Memory B cell (primary cell): ENCODE measurements around the gene ASCC3.
A peak's percentile ranks its signal among the peaks of the same experiment; 100 is the strongest.
"Not testable (repeated sequence)": the region's sequence is repeated elsewhere in the genome, so short reads cannot be mapped to it uniquely, and the experiment has no call there.

ENCODE experiments used
- ATAC-seq: fragments of 150-1000 bp; cut with Tn5 transposase; 2 replicates; pipeline ENCODE4 v1.10.0; 2021; ENCODE audit warnings: low read depth, mild to moderate bottlenecking, moderate library complexity
- DNase-seq, 2 donors: peaks; one replicate each; pipeline ENCODE4 v3.0.0; 2022; ENCODE audit warnings: low spot score in 2 of 2
- H3K27ac Mint-ChIP-seq: one replicate; pipeline ENCODE4 v1.8.0; 2022; ENCODE audit warnings: mild to moderate bottlenecking, moderate library complexity, mixed read lengths
- H3K27me3 Mint-ChIP-seq: one replicate; pipeline ENCODE4 v1.8.0; 2022; ENCODE audit warnings: mixed read lengths
- H3K36me3 Mint-ChIP-seq: one replicate; pipeline ENCODE4 v1.8.0; 2022; ENCODE audit warnings: mild to moderate bottlenecking, mixed read lengths
- H3K4me1 Mint-ChIP-seq: one replicate; pipeline ENCODE4 v1.8.0; 2022; ENCODE audit warnings: mixed read lengths
- H3K4me3 Mint-ChIP-seq: one replicate; pipeline ENCODE4 v1.8.0; 2022; ENCODE audit warnings: mild to moderate bottlenecking, moderate library complexity, mixed read lengths
- H3K9me3 Mint-ChIP-seq: one replicate; pipeline ENCODE4 v1.8.0; 2022; ENCODE audit warnings: mixed read lengths

The ASCC3 gene

DNA sequence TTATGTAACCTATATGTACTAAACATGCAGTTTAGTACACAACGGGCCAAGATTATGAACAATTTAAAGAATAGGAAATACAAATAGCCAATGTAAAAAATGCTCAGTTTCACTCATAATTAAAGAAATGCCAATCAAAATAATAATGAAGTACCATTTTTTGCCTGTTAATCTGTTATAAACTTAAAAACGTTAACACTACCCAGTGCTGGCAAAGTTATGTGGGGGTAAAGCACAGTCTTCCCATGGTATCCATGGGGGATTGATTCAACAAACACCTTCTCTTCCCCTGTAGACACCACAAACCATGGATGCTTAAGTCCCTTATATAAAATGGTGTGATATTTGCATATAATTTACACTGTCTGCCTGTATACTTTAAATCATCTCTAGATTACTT lies 211.1 kb downstream of the ASCC3 start:
- H3K4me3 Mint-ChIP-seq, result no peak overlapping the region
- H3K4me1 Mint-ChIP-seq, result peaks cover under 1% of the 10 kb centered on the region
- H3K36me3 Mint-ChIP-seq, result peaks cover 20% of the 10 kb centered on the region
- no peak for ATAC-seq
- no peak for DNase-seq
- peaks cover 1% of the 10 kb centered on the region for H3K9me3 Mint-ChIP-seq
- no peak overlapping the region for H3K27ac Mint-ChIP-seq
- H3K27me3 Mint-ChIP-seq, result no peaks in the 10 kb centered on the region

DNA sequence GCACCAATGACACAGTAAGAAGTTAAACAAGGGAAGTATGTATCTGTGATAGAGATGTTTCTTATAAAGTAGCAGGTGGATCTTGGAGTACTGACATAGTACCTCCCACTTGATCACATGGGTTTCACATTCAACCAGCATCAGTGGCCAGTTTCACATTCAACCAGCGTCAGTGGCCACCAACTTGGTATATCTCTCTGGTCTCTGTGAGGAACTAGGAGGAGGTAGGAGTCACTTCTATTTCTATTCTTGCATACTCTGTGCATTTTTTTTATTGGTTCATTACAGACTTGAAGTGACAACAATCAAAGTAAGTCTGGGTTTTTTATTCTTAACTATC lies 216.1 kb downstream of the ASCC3 start:
- Mint-ChIP-seq H3K27me3 (no peaks in the 10 kb centered on the region), H3K27ac (peak overlapping the region; percentile 80), H3K9me3 (no peaks in the 10 kb centered on the region), H3K36me3 (peaks cover 11% of the 10 kb centered on the region), H3K4me1 (peaks cover 6% of the 10 kb centered on the region), H3K4me3 (no peak overlapping the region)
- ATAC-seq (peak; percentile 56), DNase-seq (no peak)

DNA sequence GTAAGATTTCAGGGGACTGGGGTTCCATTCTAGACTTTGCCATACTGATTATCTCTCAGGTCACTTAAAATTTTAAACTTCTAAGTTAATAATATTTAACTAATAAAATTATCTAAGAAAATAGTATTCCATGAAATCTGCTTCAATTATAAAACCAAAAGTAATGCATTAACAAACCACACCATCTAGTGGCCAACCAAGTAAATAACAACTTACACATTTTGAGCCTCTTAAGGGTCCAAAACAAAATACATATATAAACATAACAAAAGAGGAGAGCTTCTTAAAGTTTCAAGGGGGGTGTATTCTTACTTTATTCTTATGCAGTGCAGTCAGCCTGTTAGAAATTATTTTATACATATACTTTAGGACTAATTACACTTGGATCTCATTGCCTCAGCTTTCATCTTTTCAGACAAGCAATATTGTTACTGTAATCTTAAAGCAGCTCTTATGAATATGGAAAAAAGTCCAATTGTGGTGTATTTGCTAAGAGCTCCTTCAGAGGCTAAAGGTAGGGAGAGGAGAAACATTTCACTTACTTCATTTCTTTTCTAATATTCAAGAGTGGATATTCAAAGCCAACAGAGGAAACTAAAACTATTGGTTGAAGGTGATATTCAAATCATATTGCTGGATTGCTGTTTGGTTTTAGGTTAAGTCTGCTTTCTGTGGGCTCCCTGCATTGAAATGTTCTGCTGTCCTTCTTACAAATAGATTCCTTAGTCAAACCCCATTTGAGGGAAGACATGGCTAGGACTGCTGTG lies 216.7 kb downstream of the ASCC3 start:
- Mint-ChIP-seq H3K27me3 (no peaks in the 10 kb centered on the region), H3K9me3 (no peaks in the 10 kb centered on the region), H3K36me3 (peaks cover 11% of the 10 kb centered on the region), H3K27ac (peak overlapping the region; percentile 80), H3K4me3 (no peak overlapping the region), H3K4me1 (peaks cover 6% of the 10 kb centered on the region)
- peak; percentile 32 for ATAC-seq
- DNase-seq, result peak in 1 of 2 donors; percentile 13

DNA sequence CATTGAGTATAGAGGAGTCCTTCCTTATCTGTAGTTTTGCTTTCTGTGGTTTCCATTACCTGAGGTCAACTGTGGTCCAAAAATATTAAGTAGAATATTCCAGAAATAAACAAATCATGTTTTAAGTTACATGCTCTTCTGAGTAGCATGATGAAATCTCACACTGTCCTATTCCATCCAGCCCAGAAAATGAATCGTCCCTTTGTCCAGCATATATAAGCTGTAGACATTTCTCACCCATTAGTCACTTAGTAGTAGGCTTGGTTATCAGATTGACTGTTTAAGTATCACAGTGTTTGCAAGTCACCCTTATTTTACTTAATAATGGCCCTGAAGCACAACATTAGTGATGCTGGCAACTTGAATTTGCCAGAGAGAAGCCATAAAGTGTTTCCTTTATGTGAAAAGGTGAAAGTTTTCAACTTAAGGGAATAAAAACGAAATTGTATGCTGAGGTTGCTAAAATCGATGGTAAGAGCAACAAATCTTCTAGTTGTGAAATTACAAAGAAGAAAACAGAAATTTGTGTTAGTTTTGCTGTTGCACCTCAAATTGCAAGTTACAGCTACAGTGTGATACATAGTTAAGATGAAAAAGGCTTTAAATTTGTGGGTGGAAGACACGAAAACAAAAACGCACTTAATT lies 217.8 kb downstream of the ASCC3 start:
- DNase-seq, result no peak

DNA sequence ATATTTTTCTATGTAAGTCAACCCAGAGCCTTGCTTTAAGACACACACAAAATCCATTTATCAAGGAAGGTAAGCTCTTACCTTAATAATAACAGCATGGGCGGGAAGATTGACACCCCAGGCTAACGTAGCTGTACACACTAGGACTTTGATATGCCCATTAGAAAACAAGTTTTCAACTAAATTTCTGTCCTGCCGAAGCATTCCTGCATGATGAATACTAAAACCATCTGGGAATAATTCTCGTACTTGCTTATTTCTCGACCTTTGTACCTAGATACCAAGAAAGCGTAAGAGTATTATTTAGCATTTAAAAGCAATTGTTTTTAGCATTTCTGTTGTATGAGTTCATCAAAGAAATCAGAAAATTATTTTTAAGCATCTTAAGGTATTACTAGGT lies 218.9 kb downstream of the ASCC3 start:
- Mint-ChIP-seq H3K36me3 (peaks cover 7% of the 10 kb centered on the region), H3K27me3 (no peaks in the 10 kb centered on the region), H3K4me1 (peaks cover 6% of the 10 kb centered on the region), H3K4me3 (no peak overlapping the region), H3K9me3 (no peaks in the 10 kb centered on the region), H3K27ac (no peak overlapping the region)
- DNase-seq (no peak), ATAC-seq (no peak)

More for the DNA sequence above, 217.8 kb downstream of the ASCC3 start:
- H3K27me3 Mint-ChIP-seq, result no peaks in the 10 kb centered on the region
- peaks cover 11% of the 10 kb centered on the region for H3K36me3 Mint-ChIP-seq
- ATAC-seq, result no peak
- H3K27ac Mint-ChIP-seq, result no peak overlapping the region
- no peaks in the 10 kb centered on the region for H3K9me3 Mint-ChIP-seq
- peaks cover 6% of the 10 kb centered on the region for H3K4me1 Mint-ChIP-seq
- no peak overlapping the region for H3K4me3 Mint-ChIP-seq

DNA sequence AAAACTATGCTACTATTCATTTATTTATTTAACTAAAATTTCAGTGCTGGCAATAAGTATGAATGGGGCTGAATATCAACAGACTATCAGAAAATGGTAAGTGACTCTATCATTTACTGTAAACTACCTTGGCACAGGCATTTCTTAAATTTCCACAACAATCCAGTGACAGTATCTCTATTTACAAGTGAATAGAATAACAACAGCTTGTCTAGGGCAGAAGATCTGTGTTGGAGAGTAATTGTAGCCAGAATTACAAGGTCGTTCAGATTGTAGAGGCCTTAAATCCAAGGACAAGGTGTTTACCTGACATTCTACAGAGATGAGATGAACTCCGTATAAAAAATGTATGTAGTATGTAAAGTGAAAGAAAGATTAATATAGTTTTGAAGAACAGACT lies 222.6 kb downstream of the ASCC3 start:
- Mint-ChIP-seq H3K4me1 (no peaks in the 10 kb centered on the region), H3K27ac (no peak overlapping the region), H3K27me3 (no peaks in the 10 kb centered on the region), H3K9me3 (no peaks in the 10 kb centered on the region), H3K36me3 (peaks cover 5% of the 10 kb centered on the region), H3K4me3 (no peak overlapping the region)
- DNase-seq (no peak), ATAC-seq (no peak)

DNA sequence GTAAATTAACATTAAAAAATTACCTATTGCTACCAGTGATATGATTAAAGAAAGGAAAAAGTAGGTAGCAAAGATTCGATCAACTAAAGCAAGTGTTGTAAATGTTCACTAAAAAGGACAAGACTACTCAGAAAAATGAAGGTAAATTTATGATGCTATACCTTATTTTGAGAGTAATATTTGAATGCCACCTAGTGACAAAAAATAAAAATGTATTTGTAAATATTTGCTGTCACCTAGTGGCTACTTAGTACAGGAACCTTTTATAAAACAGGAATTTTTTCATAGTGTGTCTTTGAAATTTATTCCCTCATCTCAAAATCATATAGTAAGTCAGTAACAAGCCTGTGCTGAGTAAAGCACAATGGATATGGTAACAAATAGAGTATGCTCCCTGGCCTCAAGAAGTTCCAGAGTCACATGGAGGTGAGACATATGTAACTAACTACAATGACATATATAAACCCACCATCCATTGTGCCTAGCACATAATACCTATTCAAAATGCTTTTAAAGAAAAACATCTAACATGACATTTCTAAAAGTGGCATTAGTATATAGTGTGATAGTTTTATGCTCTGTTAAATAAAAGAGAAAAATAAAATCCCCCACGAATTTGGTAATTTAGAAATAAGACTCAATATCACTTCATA lies 223.3 kb downstream of the ASCC3 start:
- Mint-ChIP-seq H3K9me3 (no peaks in the 10 kb centered on the region), H3K4me1 (no peaks in the 10 kb centered on the region), H3K27me3 (no peaks in the 10 kb centered on the region), H3K27ac (no peak overlapping the region), H3K4me3 (no peak overlapping the region), H3K36me3 (peaks cover 3% of the 10 kb centered on the region)
- no peak for ATAC-seq
- DNase-seq, result no peak

DNA sequence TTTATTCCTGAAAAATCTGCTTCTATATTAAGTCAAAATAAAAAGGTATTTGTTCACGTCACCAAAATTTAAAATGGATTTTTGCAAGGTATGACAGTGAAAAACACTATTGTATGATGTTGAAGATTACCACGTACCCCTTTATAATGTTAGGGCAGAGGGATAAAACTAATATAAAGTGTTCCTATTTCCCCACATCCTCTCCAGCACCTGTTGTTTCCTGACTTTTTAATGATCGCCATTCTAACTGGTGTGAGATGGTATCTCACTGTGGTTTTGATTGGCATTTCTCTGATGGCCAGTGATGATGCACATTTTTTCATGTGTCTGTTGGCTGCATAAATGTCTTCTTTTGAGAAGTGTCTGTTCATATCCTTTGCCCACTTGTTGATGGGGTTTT lies 240.0 kb downstream of the ASCC3 start:
- not testable (repeated sequence) for H3K4me3 Mint-ChIP-seq, ATAC-seq, H3K9me3 Mint-ChIP-seq

DNA sequence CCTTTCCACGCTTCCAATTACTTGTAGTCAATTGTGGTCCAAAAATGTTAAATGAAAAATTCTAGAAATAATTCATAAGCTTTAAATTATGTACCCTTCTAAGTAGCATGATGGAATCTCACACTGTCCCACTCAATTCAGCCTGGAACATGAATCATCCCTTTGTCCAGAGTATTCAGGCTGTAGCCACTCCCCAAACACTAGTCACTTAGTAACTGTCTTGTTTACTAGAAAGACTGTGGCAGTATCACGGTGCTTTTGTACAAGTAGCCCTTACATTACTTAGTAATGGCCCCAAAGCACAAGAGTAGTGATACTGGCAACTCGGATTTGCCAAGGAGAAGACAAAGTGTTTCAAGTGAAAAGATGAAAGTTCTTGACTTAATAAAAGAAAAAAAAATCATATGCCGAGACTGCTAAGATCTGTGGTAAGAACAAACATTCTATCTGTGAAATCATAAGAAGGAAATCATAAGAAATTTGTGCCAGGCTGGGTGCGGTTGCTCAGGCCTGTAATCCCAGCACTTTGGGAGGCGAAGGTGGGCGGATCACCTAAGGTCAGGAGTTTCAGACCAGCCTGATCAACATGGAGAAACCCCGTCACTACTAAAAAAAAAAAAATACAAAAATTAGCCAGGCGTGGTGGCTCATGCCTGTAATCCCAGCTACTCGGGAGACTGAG lies 247.9 kb downstream of the ASCC3 start:
- Mint-ChIP-seq H3K9me3 (no peaks in the 10 kb centered on the region), H3K36me3 (peaks cover 18% of the 10 kb centered on the region), H3K27me3 (no peaks in the 10 kb centered on the region), H3K4me1 (no peaks in the 10 kb centered on the region), H3K4me3 (no peak overlapping the region), H3K27ac (no peak overlapping the region)
- no peak for DNase-seq
- ATAC-seq, result no peak

More for the DNA sequence above, 240.0 kb downstream of the ASCC3 start:
- H3K27ac Mint-ChIP-seq, DNase-seq, H3K27me3 Mint-ChIP-seq, H3K4me1 Mint-ChIP-seq: not testable (repeated sequence)
- H3K36me3 Mint-ChIP-seq, result peaks cover 48% of the 10 kb centered on the region

DNA sequence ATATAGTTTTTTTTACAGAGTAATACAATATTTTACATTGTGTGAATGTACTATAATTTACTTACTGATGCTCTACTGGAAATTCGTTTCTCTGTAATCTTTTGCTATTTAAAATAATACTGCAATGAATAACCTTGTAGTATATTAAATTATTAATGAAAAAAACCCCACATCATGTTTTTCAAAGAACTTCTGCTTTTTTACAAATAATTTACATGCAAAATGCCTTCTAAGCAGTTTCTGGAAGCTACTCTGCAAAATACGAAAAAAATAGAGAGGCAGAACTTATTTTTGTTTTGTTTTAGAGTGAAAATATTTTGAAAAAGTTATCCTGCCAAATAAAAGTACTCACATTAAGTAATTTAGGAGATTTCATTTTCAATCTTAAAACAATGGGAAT lies 250.6 kb downstream of the ASCC3 start:
- DNase-seq (no peak), ATAC-seq (no peak)
- no peaks in the 10 kb centered on the region for H3K4me1 Mint-ChIP-seq
- H3K9me3 Mint-ChIP-seq, result no peaks in the 10 kb centered on the region
- no peak overlapping the region for H3K27ac Mint-ChIP-seq
- H3K36me3 Mint-ChIP-seq, result peaks cover 11% of the 10 kb centered on the region
- no peak overlapping the region for H3K4me3 Mint-ChIP-seq
- no peaks in the 10 kb centered on the region for H3K27me3 Mint-ChIP-seq

DNA sequence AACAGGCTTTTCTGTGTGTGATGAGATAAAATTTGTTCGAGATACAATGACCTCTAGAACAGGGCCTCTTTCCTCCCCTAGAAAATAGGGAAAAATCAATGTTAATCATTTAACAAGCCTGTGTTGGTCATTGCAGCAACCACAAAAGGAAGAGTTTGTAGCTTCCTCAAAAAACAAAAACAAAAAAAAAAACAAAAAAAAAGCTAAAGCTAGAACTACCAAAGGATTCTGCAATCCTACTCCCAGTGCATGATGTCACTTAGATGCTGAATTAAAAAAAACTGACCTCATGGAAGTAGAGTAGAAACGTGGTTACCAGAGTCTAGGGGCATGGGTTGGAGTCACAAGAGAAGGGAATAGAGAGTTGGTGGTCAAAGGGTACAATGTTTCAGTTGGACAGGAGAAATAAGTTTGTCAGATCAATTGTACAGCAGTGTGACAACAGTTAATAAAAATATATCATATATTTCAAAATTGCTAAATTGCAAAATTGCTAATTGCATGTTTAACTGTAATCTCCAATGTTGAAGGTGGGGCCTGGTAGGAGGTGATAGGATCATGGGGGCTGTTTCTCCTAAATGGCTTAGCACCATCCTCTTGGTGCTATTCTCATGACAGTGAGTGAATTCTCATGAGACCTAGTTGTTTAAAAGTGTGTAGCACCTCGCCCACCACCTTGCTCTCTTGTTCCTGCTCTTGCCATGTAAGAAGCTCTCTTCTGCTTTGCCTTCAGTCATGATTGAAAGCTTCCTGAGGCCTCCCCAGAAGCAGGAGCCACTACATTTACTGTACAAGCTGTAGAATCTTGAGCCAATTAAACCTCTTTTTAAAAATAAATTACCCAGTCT lies 253.0 kb downstream of the ASCC3 start:
- DNase-seq (no peak), ATAC-seq (no peak)
- Mint-ChIP-seq H3K9me3 (no peaks in the 10 kb centered on the region), H3K4me3 (no peak overlapping the region), H3K27ac (no peak overlapping the region), H3K36me3 (peaks cover 23% of the 10 kb centered on the region), H3K4me1 (no peaks in the 10 kb centered on the region), H3K27me3 (no peaks in the 10 kb centered on the region)

DNA sequence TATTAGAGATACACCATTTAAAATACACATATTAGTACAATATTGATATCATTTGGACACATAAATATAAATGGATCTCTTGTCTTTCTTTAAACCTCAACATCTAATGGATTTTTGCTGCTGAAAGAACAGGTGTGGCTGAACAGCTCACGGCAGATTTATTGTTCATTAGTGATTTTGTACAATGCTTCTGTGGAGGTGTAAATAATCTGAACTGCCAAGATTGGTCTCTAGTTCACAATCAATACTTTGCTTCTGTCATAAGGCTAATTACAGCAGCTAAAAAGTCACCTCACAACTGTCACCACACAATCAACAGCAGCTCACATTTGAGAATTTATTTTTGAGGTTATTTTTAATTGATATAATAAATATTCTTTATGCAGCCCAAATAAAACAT lies 254.4 kb downstream of the ASCC3 start:
- Mint-ChIP-seq H3K9me3 (no peaks in the 10 kb centered on the region), H3K4me3 (no peak overlapping the region), H3K4me1 (no peaks in the 10 kb centered on the region), H3K27me3 (no peaks in the 10 kb centered on the region), H3K36me3 (peaks cover 30% of the 10 kb centered on the region), H3K27ac (no peak overlapping the region)
- no peak for DNase-seq
- no peak for ATAC-seq

DNA sequence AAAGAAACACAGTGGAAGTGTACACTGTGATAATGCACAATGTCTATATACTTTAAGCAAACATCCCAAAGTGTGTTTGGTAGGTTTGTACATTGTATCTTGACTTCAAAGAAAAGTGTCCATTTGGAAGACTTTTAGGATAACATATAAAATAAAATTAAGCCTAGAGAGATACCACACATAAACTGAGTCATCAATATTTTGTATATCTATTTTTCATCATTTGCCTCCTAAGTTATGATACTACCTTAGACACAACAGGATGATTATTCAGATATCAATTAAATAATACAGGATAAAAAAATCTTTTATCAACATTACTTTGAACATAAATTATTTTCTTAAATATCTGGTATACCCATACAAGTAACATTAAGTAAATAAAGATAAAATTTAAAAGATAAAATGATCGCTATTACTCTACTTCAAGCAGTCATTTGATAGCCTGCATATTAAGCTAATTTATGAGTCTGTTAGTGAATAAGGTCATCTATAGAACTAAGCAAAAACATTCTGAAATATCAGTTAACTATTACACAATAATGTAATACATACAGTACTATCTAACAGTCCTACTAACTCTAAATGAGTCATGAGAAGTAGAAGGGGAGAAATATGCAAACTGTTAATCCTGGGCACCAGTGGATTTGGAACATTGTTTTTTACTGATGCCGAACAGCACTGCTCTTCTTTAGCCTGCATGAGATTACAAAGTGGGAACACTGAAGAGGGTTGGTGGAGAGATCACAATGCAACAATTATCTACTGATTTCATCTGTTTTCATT lies 258.0 kb downstream of the ASCC3 start:
- Mint-ChIP-seq H3K36me3 (peaks cover 45% of the 10 kb centered on the region), H3K27me3 (no peaks in the 10 kb centered on the region)

More for the DNA sequence above, 258.0 kb downstream of the ASCC3 start:
- Mint-ChIP-seq H3K9me3 (no peaks in the 10 kb centered on the region), H3K27ac (no peak overlapping the region), H3K4me3 (no peak overlapping the region), H3K4me1 (no peaks in the 10 kb centered on the region)
- ATAC-seq (no peak), DNase-seq (no peak)
